ENCODE results near the gene APOO.

The APOO gene

DNA sequence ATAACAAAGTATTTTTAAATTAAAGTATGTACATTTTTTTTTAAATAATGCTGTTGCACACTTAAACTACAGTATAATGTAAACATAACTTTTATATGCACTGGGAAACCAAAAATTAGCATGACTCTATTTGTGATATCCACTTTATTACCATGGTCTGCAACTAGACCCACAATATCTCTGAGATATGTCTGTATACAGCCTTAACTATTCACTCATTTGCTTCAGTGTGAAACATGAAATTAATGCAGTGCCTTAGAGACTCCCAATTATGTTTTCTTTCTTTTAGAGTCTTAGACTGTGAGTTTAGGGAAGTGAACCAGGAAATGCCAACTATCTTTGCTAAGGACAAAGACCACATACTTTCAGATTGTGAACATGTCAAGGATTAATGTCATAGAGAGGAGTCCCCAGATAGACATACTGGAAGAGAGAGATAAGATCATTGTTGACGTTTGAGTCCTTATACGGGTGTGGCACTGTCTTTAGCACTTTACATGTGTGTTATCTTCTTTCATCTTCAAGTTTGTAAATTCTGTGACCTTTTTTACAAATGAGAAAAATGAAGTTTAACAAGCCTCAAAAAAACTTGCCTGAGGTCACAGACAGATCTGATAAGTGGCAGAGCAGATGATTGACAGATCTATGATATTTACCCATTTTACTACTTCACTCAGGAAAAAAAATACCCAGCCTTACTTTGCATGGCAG, 23.3 kb upstream of the APOO start:
- DNase-seq (ENCODE audit: low read depth): no peak
- TF ChIP-seq, protein P1, sequence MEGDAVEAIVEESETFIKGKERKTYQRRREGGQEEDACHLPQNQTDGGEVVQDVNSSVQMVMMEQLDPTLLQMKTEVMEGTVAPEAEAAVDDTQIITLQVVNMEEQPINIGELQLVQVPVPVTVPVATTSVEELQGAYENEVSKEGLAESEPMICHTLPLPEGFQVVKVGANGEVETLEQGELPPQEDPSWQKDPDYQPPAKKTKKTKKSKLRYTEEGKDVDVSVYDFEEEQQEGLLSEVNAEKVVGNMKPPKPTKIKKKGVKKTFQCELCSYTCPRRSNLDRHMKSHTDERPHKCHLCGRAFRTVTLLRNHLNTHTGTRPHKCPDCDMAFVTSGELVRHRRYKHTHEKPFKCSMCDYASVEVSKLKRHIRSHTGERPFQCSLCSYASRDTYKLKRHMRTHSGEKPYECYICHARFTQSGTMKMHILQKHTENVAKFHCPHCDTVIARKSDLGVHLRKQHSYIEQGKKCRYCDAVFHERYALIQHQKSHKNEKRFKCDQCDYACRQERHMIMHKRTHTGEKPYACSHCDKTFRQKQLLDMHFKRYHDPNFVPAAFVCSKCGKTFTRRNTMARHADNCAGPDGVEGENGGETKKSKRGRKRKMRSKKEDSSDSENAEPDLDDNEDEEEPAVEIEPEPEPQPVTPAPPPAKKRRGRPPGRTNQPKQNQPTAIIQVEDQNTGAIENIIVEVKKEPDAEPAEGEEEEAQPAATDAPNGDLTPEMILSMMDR (IDR thresholded peaks at IDR 0.05; ENCODE audit: low read length, missing control alignments): no peak

DNA sequence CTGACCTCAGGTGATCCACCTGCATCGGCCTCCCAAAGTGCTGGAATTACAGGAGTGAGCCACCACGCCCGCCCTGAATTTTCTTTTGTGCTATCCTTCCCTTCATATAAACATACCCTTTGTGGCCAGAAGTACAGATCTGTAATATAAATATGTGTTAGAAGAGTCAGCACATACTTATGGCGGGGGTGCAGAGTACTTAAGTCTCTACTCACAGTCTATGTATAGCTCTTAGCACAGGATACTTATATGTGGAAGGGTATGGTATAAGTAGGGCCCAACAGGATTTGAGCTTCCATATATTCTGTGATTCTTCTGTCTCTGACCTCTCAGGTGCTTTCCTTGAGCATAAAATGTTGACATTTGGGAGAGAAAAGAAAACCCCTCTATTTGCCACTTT, 18.3 kb upstream of the APOO start:
- TF ChIP-seq, protein P1 (IDR thresholded peaks at IDR 0.05; ENCODE audit: low read length, missing control alignments): no peak
- no peak for DNase-seq (ENCODE audit: low read depth)
- no peak overlapping the region for H3K4me3 ChIP-seq (replicated peaks; ENCODE audit: low read depth, low read length)

More for the DNA sequence above, 23.3 kb upstream of the APOO start:
- no peak overlapping the region for H3K4me3 ChIP-seq (replicated peaks; ENCODE audit: low read depth, low read length)

DNA sequence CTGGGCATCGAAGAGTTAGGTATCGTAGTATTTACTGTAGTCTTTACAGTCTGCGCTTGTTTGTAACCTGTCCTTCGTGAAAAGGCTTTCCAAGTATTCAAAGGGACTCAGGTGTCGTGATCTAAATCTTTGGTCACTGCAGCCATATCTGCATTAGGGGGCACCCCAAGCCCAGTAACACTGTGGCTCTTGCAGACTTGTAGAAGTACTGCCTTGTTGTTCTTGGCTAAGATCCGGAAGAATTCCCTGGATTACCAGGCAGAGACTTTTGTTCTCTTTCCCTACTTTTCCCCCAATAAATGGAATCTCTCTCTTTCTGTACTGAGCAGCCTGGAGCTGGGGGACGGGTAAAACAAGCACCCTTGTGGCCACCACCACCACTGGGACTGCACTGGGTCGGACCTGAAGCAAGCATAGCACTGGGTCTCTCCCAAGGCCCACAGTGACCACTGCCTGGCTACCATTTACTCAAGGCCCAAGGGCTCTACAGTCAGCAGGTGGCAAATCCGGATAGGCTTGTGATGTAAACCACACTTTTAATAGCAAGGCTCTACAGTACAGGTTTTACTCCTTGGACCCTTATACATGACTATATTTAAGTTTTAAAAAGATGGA, 12.1 kb upstream of the APOO start:
- no peak overlapping the region for H3K4me3 ChIP-seq (replicated peaks; ENCODE audit: low read depth, low read length)
- TF ChIP-seq, protein P1 (IDR thresholded peaks at IDR 0.05; ENCODE audit: low read length, missing control alignments): peak; percentile 9
- DNase-seq (ENCODE audit: low read depth): peak; percentile 38

DNA sequence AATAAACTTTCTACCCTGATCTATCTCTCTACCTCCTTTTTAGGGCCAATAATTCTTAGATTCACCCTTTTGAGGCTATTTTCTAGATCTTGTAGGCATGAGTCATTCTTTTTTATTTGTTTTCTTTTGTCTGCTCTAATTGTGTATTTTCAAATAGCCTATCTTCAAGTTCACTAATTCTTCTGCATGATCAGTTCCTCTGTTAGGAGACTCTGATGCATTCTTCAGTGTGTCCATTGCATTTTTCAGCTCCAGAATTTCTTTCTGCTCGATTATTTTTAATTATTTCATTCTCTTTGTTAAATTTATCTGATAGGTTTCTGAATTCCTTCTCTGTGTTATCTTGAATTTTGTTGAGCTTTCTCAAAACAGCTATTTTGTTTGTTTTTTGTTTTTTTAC, 11.4 kb upstream of the APOO start:
- DNase-seq (ENCODE audit: low read depth): no peak
- H3K4me3 ChIP-seq (replicated peaks; ENCODE audit: low read depth, low read length): no peak overlapping the region
- TF ChIP-seq, protein P1 (IDR thresholded peaks at IDR 0.05; ENCODE audit: low read length, missing control alignments): no peak

DNA sequence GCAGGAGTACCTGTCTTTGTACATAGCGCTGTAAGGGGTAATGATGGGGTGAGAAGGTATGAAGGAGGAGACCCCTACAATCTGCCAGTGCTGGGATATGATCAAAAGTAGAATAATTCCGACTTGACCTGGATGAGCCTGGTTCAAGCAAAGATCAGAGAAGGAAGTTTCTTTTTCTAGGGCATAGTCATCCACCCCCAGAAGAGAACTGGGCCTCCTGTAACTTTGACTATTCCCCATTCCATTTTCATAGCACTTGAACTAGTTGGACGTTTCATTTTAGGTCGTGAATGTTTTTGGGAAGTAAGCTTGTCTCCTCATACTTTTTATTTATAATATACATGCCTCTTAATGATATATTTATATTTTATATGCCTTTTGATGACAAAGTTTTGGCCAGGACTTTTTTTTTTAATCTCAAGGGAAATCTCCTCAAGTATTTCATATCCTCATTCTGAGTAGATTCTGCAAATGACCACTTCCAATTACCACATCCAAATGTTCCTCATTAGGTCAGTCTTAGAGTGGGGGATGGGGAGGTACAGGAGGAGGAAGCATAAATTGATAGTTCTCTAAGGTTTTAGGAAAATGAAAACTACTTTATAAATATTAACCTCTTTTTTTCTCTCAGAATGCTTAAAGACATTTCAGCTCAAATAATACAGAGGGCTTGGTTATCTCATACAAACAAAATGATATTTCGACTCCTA, 3.5 kb upstream of the APOO start:
- DNase-seq (ENCODE audit: low read depth): no peak
- TF ChIP-seq, protein P1 (IDR thresholded peaks at IDR 0.05; ENCODE audit: low read length, missing control alignments): no peak
- no peak overlapping the region for H3K4me3 ChIP-seq (replicated peaks; ENCODE audit: low read depth, low read length)

DNA sequence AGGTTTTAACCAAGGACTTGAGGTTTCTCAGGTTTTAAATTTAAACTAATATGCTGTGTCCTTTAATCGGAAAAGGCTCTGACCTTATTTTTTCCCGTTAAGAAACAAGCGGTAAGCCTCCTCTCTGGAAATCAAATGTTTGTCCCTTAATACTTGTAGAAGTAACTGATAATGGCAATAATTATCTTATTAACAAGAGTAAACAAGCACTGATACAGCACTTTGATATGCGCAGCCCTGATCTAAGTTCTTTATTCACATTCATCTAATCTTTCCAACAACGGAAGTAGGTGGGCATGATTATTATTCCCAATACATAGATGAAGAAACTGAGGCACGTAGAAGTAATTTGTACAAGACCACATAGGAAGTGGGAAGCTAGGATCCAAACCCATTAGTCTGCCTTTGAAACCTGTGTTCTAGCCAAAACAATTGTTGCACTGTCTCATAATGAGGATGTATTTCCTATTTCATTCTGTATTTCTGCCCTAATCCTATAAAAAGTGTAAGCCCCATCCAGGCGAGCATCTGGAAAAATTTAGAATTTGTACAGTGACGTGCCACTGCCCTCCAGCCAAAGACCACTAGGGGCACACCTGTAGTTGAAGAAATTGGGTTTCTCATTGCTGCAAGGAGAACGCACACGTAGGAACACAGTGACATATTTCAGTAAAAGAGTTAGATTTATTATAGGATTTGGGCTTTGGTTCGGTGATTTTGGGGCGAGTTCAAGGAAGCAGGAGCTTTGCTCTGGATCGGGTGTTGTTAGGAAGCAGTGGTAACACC, 674 bp upstream of the APOO start:
- TF ChIP-seq, protein P1 (IDR thresholded peaks at IDR 0.05; ENCODE audit: low read length, missing control alignments): peak; percentile 30
- H3K4me3 ChIP-seq (replicated peaks; ENCODE audit: low read depth, low read length): peak overlapping the region; percentile 36
- DNase-seq (ENCODE audit: low read depth): no peak
